Fibroblast of pulmonary artery (primary cell): ENCODE measurements around the gene INTU.
"Not testable (repeated sequence)": the region's sequence is repeated elsewhere in the genome, so short reads cannot be mapped to it uniquely, and the experiment has no call there.

ENCODE experiments used
- DNase-seq: peaks from one replicate; pipeline ENCODE4 v3.0.0-alpha.2; 2010; ENCODE audit warnings: low read depth
- H3K4me3 ChIP-seq: replicated peaks from 2 replicates; pipeline ENCODE4 v1.5.1; 2011; ENCODE audit warnings: low read depth, mild to moderate bottlenecking, control low read depth, low read length, moderate library complexity
- TF ChIP-seq, protein P1 (sequence below): IDR thresholded peaks from 2 replicates; pipeline ENCODE4 v1.5.1; 2011; ENCODE audit warnings: mild to moderate bottlenecking, control low read depth, low read length, inconsistent platforms; ENCODE audit errors: missing control alignments

Gene INTU

DNA sequence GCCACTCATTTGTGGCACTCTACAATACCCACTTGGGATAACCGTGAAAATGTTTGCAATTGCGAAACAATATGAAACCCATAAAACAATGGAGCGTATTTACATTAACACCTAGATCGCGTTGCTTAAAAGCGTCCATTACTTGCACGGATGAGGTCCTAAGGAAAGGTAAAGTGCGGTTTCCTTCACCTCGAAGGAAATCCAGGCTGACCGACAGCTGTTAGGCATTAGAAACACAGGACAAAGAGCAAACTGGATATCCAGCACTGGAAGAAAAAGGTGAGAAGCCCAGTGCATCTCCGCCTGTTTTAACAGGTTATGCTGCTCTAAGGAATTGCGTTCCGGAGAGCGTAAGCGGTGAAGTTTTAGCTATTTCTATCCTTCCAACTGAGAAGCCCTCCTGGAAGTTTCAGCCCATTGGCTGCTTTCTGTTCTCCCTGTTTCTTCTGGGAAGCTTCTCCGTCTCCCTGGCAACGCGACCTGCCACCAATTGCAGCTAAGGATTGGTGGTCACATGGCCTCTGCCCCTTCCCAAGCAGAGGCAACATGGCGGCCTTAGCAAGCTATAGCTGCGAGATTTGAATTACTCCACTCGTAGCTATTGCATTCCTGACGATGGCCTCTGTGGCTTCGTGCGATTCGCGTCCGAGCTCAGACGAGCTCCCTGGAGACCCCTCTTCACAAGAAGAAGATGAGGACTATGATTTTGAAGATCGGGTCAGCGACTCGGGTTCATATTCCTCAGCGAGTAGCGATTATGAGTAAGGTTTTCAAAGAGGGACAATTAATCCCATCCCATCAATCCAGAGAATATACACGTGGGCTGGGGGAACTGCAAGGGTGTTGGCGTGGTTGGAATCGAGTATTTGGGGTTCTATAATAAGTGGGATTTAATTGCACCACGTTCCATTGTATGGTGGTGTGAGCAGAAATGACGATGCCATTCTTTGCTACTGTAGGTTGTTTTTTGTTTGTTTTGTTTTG is at the start of gene INTU:
TSS of gene INTU (plus strand) at position 538 of the 984 bp plus-strand sequence. CDS start at position 616, 78 bp downstream.
- TF ChIP-seq, protein P1, sequence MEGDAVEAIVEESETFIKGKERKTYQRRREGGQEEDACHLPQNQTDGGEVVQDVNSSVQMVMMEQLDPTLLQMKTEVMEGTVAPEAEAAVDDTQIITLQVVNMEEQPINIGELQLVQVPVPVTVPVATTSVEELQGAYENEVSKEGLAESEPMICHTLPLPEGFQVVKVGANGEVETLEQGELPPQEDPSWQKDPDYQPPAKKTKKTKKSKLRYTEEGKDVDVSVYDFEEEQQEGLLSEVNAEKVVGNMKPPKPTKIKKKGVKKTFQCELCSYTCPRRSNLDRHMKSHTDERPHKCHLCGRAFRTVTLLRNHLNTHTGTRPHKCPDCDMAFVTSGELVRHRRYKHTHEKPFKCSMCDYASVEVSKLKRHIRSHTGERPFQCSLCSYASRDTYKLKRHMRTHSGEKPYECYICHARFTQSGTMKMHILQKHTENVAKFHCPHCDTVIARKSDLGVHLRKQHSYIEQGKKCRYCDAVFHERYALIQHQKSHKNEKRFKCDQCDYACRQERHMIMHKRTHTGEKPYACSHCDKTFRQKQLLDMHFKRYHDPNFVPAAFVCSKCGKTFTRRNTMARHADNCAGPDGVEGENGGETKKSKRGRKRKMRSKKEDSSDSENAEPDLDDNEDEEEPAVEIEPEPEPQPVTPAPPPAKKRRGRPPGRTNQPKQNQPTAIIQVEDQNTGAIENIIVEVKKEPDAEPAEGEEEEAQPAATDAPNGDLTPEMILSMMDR = no peak
- DNase-seq = peak; percentile 97
- H3K4me3 ChIP-seq = peak within 1 kb of the TSS; percentile 94

DNA sequence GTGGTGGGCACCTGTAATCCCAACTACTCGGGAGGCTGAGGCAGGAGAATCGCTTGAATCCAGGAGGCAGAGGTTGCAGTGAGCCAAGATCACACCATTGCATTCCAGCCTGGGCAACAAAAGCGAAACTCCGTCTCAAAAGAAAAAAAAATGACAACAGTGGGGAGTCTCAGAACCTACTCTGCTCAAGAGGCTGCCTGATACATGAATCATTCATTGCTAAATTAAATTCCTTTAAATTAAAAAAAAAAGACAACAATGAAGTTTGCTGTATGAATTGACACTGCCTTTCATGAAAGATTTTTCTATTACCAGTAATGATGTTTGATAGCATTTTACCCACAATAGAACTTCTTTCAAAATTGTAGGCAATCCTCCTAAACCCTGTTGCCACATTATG is 46.3 kb upstream of the INTU start:
- DNase-seq = peak; percentile 2
- not testable (repeated sequence) for H3K4me3 ChIP-seq

DNA sequence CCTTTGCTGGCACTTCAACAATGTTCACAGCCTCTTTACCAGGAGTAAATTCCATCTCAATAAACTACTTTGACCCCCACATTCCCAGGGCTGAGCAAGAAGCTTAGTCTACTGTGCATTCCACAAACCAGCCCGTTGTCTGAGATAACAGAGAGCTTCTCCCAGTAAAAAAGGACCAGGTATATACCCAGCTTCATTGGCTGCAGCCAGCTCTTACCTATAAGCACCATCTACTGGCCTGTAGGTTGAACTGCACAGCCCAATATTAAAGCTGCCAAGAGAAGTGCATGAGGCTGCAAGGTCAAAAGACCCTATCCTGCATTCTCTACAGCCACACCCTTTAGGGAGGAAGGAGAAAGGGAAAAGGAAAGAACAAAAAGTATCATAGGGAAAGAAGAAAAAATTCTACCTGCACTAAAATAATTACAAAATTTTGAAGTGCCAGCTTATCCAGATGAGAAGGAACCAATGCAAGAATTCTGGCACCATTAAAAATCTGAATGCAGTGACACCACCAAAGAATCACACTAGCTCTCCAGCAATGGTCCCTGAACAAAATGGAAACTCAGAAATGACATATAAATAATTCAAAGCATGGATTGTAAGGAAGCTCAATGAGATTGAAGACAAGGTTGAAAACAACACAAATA is 45.7 kb upstream of the INTU start:
- H3K4me3 ChIP-seq = no peak overlapping the region
- TF ChIP-seq, protein P1 = peak; percentile 85
- peak; percentile 34 for DNase-seq

DNA sequence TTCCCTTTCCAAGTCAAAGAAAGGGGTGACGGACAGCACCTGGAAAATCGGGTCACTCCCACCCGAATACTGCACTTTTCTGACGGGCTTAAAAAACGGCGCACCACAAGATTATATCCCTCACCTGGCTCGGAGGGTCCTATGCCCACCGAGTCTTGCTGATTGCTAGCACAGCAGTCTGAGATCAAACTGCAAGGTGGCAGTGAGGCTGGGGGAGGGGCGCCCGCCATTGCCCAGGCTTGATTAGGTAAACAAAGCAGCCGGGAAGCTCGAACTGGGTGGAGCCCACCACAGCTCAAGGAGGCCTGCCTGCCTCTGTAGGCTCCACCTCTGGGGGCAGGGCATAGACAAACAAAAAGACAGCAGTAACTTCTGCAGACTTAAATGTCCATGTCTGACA is 43.6 kb upstream of the INTU start:
- DNase-seq, H3K4me3 ChIP-seq: not testable (repeated sequence)

DNA sequence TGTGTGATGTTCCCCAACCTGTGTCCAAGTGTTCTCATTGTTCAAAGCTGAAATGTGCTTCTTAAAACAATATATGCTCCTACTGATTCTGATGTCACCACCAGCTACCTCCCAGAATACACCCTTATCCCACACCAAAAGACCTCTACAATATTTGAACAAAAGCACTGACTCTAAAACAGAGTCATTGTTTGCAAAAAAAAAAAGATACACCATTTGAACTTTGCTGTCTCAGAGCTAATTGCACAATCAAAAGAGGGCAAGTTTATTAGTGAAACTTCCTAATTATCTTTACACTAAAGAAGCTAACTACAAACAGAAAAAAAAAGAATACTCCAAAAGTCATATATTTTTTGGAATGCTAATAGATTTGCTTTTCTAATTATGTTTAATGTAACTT is 34.1 kb upstream of the INTU start:
- TF ChIP-seq, protein P1 = no peak
- DNase-seq = no peak
- no peak overlapping the region for H3K4me3 ChIP-seq

DNA sequence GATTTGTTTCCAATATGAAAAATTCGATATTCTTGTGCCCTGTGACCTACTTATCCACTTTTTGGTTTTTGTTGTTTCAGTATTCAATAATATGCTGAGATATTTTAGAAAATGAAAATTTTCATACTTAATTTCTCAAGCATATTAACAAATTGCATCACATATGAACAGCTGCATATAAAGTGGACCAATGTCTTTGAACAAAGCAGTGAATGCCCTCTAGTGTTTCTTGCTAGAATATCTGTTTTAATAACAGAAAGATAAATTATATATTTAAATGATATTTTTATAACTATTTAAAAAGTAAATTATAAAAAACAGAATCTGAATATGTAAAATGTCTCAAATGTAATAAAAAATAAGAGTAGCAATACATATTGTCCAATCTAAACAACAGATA is 31.7 kb upstream of the INTU start:
- TF ChIP-seq, protein P1 = peak; percentile 51
- DNase-seq = peak; percentile 54
- H3K4me3 ChIP-seq = no peak overlapping the region

DNA sequence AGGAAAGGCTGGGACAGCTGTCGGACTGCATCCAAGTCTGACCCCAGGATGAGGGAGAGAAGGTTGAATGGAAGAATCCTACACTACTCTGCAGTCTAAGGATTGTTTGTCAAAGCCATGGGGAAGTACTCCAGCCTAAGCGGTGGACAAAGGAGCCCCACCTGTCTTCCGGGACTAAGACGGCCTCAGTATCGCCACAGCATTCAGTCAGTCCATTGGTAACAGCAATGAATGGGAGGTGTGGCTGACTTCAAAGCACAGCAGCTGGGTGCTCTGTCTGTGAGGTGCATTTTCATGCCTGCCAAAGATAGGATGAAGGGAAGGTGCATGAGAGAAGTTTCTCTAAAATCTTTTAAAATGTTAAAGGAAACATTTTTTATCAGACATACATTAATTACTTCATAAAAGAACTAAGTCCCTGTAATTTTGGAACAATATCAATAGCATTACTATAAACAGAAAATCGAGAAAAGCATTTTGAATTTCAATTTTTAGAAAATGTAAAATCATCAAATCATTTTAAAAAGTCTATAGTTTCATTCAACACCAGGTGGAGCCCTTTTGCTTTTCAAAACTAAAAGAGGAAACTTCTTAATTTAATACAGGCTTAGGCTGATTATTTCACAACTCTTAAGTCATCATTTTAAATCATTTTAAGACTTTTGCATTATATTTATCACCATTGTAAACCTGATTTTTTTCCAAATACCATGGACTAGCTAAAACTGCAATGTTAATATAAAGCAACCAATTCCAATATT is 27.6 kb upstream of the INTU start:
- TF ChIP-seq, protein P1 = peak; percentile 40
- no peak overlapping the region for H3K4me3 ChIP-seq
- DNase-seq = peak; percentile 68
